K562 (cell line): ENCODE measurements around the gene UNC5B. TPM values are rescaled to one million over a fixed set of nuclear protein-coding genes. Genes with fewer than 3 reads are reported as not detected.

Source experiments
- ATAC-seq: fragments of 200-7000 bp; cut with Tn5 transposase; 3 replicates; pipeline ENCODE4 v1.9.1; 2020; ENCODE audit warnings: moderate library complexity
- BruUV-seq: library from RNA; stranded (reverse); fragments of 400-500 nt; replicated peaks from 2 replicates; lab custom pipeline; 2021; lab: Mats Ljungman, UMichigan
- CTCF ChIA-PET: fragments of 300-600 bp; formaldehyde crosslinking; extraction: SDS; loops from one replicate; lab custom pipeline; 2021; ENCODE audit warnings: low intra/inter-chr PET ratio; lab: Yijun Ruan, JAX
- POLR2A ChIA-PET: fragments of 300-600, 350-650 bp; sonication (Branson Sonifier 250); formaldehyde crosslinking; extraction: SDS; loops from one replicate; lab custom pipeline; 2021; ENCODE audit warnings: antibody characterized with exemption, inconsistent platforms; lab: Yijun Ruan, JAX
- DNase-seq, 4 experiments: peaks; one replicate each; pipeline versions ENCODE4 v3.0.0 to v3.0.0-alpha.2; 2011 to 2018; ENCODE audit warnings: low spot score in 3 of 4, mixed read lengths in 3 of 4; ENCODE audit errors: extremely low read depth in 1 of 4
- FAIRE-seq: peaks from 2 replicates; lab custom pipeline; 2011; peaks lifted over from hg19 to GRCh38; lab: Jason Lieb, UNC
- H2AFZ ChIP-seq: 2 replicates; pipeline ENCODE4 v1.6.0; 2011; ENCODE audit warnings: low read depth, low read length, control low read depth, inconsistent platforms
- H3K27ac ChIP-seq: fragments of 200-600 bp; 3 replicates; pipeline ENCODE4 v1.8.0; 2011; ENCODE audit warnings: low read depth, mild to moderate bottlenecking, control low read depth, inconsistent platforms, low read length, moderate library complexity, mixed read lengths; ENCODE audit errors: extremely low read depth
- H3K27me3 ChIP-seq, 2 experiments: fragments of 300-600 bp in 1 of 2; 2 replicates in 1 of 2; 3 replicates in 1 of 2; pipeline versions ENCODE4 v1.6.0 to v1.8.0; 2011; ENCODE audit warnings: inconsistent platforms in 2 of 2, low read length in 2 of 2, mild to moderate bottlenecking in 1 of 2, mixed read lengths in 1 of 2, moderate library complexity in 1 of 2; ENCODE audit not compliant: control insufficient read depth in 2 of 2, insufficient read depth in 2 of 2
- H3K36me3 ChIP-seq: fragments of 300-600 bp; 3 replicates; pipeline ENCODE4 v1.8.0; 2011; ENCODE audit warnings: mild to moderate bottlenecking, low read length, inconsistent platforms; ENCODE audit not compliant: control insufficient read depth, insufficient read depth
- H3K4me1 ChIP-seq, 2 experiments: fragments of 200-600 bp in 1 of 2; replicated peaks in 1 of 2; 2 replicates in 1 of 2; 3 replicates in 1 of 2; pipeline versions ENCODE4 v1.5.1 to v1.8.0; 2011; ENCODE audit warnings: inconsistent platforms in 2 of 2, low read length in 2 of 2, mild to moderate bottlenecking in 1 of 2, mixed read lengths in 1 of 2, moderate library complexity in 1 of 2; ENCODE audit not compliant: control insufficient read depth in 2 of 2, insufficient read depth in 2 of 2
- H3K4me2 ChIP-seq: 2 replicates; pipeline ENCODE4 v1.6.1; 2011; ENCODE audit warnings: low read length, control low read depth, inconsistent platforms, mixed read lengths; ENCODE audit not compliant: insufficient read depth
- H3K4me3 ChIP-seq: fragments of 200-600 bp; sonication (generic), shearing (Covaris generic); 2 replicates; pipeline ENCODE4 v1.5.1; 2016; ENCODE audit warnings: control low read depth, inconsistent platforms
- H3K79me2 ChIP-seq: fragments of 200-600 bp; 3 replicates; pipeline ENCODE4 v1.8.0; 2011; ENCODE audit warnings: low read length, inconsistent platforms; ENCODE audit not compliant: control insufficient read depth, insufficient read depth
- H3K9ac ChIP-seq, 2 experiments: 2 replicates each; pipeline versions ENCODE4 v1.6.0 to v1.6.1; 2011; ENCODE audit warnings: low read depth in 2 of 2, low read length in 2 of 2, control low read depth in 1 of 2, inconsistent platforms in 1 of 2, mild to moderate bottlenecking in 1 of 2, mixed read lengths in 1 of 2; ENCODE audit not compliant: insufficient read depth in 1 of 2
- H3K9me1 ChIP-seq: one replicate; pipeline ENCODE4 v1.6.0; 2011; ENCODE audit warnings: inconsistent platforms, mild to moderate bottlenecking, low read length, moderate library complexity; ENCODE audit not compliant: control insufficient read depth, insufficient read depth
- H3K9me3 ChIP-seq: replicated peaks from 2 replicates; pipeline ENCODE4 v1.5.1; 2011; ENCODE audit warnings: low read depth, low read length, inconsistent platforms; ENCODE audit not compliant: control insufficient read depth, insufficient read depth
- H4K20me1 ChIP-seq: replicated peaks from 2 replicates; pipeline ENCODE4 v1.6.1; 2011; ENCODE audit warnings: low read length, inconsistent platforms, mixed read lengths; ENCODE audit not compliant: control insufficient read depth, insufficient read depth
- EHMT2 ChIP-seq: fragments of 450-650 bp; IDR thresholded peaks from 2 replicates; pipeline ENCODE4 v1.6.1; 2018; ENCODE audit warnings: antibody characterized with exemption
- GATA2 ChIP-seq: sonication (generic); formaldehyde crosslinking; IDR thresholded peaks from 2 replicates; pipeline ENCODE4 v1.4.0; 2020; ENCODE audit warnings: mild to moderate bottlenecking, missing genetic modification reagents
- GATAD2B ChIP-seq: fragments of 450-650 bp; IDR thresholded peaks from 2 replicates; pipeline ENCODE4 v1.6.1; 2017; ENCODE audit warnings: mild to moderate bottlenecking, borderline replicate concordance
- HIVEP1 ChIP-seq: fragments of 250-450 bp; sonication (Bioruptor Pico); IDR thresholded peaks from 2 replicates; pipeline ENCODE4 v1.4.0; 2020; ENCODE audit warnings: mild to moderate bottlenecking
- MECOM ChIP-seq: fragments of 250-450 bp; sonication (Bioruptor Pico); IDR thresholded peaks from 2 replicates; pipeline ENCODE4 v1.8.0; 2022; ENCODE audit warnings: inconsistent platforms
- MYC ChIP-seq, 2 experiments: fragments of 250-450 bp in 1 of 2; sonication (Bioruptor Pico) in 1 of 2; IDR thresholded peaks; 2 replicates each; pipeline versions ENCODE4 v1.5.1 to v1.6.1; 2012 to 2021; ENCODE audit warnings: low read depth in 2 of 2, borderline replicate concordance in 1 of 2, improper control_type of control experiment in 1 of 2, low read length in 1 of 2, mild to moderate bottlenecking in 1 of 2, moderate library complexity in 1 of 2
- PTBP1 ChIP-seq: fragments of 200-400 bp; formaldehyde crosslinking; IDR thresholded peaks from 2 replicates; pipeline ENCODE4 v1.6.1; 2017; ENCODE audit warnings: low read depth, low read length
- RBM15 ChIP-seq: fragments of 200-400 bp; formaldehyde crosslinking; IDR thresholded peaks from 2 replicates; pipeline ENCODE4 v1.6.1; 2018; ENCODE audit warnings: mild to moderate bottlenecking, low read length, moderate library complexity; ENCODE audit not compliant: insufficient read depth
- SIN3A ChIP-seq, 2 experiments: fragments of 150-350 bp in 1 of 2; IDR thresholded peaks; 2 replicates each; pipeline ENCODE4 v1.6.1; 2011 to 2016; ENCODE audit warnings: borderline replicate concordance in 2 of 2, low read depth in 2 of 2, low read length in 2 of 2, mild to moderate bottlenecking in 2 of 2, moderate library complexity in 2 of 2; ENCODE audit not compliant: control insufficient read depth in 1 of 2
- SMARCA4 ChIP-seq: fragments of 450-650 bp; IDR thresholded peaks from 2 replicates; pipeline ENCODE4 v1.6.1; 2016
- TOE1 ChIP-seq, 2 experiments: fragments of 450-650 bp in 1 of 2; sonication (generic) in 1 of 2; formaldehyde crosslinking in 1 of 2; IDR thresholded peaks; 2 replicates each; pipeline versions ENCODE4 v1.7.1 to v1.8.0; 2016 to 2022; ENCODE audit warnings: borderline replicate concordance in 2 of 2, mild to moderate bottlenecking in 2 of 2, antibody characterized with exemption in 1 of 2, inconsistent platforms in 1 of 2, low read depth in 1 of 2, missing genetic modification reagents in 1 of 2, moderate library complexity in 1 of 2
- ZBTB17 ChIP-seq: fragments of 450-650 bp; formaldehyde crosslinking; IDR thresholded peaks from 2 replicates; pipeline ENCODE4 v1.4.0; 2020; ENCODE audit warnings: mild to moderate bottlenecking
- ZEB2 ChIP-seq: fragments of 450-650 bp; IDR thresholded peaks from 2 replicates; pipeline ENCODE4 v1.6.1; 2016
- WGBS: fragments of 100-300 bp; shearing (Covaris generic); methylation state at CpG from one replicate; pipeline ENCODE4 v1.1.6; 2016; ENCODE audit warnings: low coverage, mixed read lengths; ENCODE audit not compliant: insufficient coverage; ENCODE audit errors: missing lambda C conversion rate; 5-methylcytosine and 5-hydroxymethylcytosine counted together
- in situ Hi-C: fragments of 300-500 bp; cut with MboI; formaldehyde crosslinking; loops from 4 replicates; pipeline ENCODE4 v1.15.0; 2018; ENCODE audit warnings: inconsistent platforms, mixed read lengths
- intact Hi-C: fragments of 100-400 bp; cut with micrococcal nuclease; formaldehyde crosslinking; loops from 2 replicates; pipeline ENCODE4 v1.14.2; 2022
- polyA plus RNA-seq, 8 experiments: library from polyadenylated mRNA; depleted of rRNA in 4 of 8; stranded (reverse) in 5 of 8; unstranded in 3 of 8; fragments of >200 nt; fragmentation: Nextera tagmentation in 2 of 8; fragmentation: Illumina TruSeq in 1 of 8; extraction: Ambion mirVana in 2 of 8; extraction: Trizol in 1 of 8; gene quantifications; 2 replicates each; pipeline versions ENCODE4 v1.2.1 to v1.2.3, GENCODE V29; 2011 to 2014; ENCODE audit warnings: inconsistent platforms in 1 of 8, missing spikeins in 1 of 8
- total RNA-seq, 7 experiments: library from RNA; depleted of rRNA in 6 of 7; stranded (reverse); fragments of >200 nt in 6 of 7; fragmentation: Illumina TruSeq in 2 of 7; extraction: Trizol in 2 of 7; gene quantifications; 2 replicates each; pipeline versions ENCODE4 v1.2.1 to v1.2.3, GENCODE V29; 2011 to 2021; ENCODE audit warnings: low replicate concordance in 1 of 7
- TF ChIP-seq, protein P1 (sequence below): fragments of 250-450 bp; sonication (Bioruptor Pico); IDR thresholded peaks from 2 replicates; pipeline ENCODE4 v1.4.0; 2020; ENCODE audit warnings: mild to moderate bottlenecking
- TF ChIP-seq, protein P2 (sequence below): sonication (generic); formaldehyde crosslinking; IDR thresholded peaks from 2 replicates; pipeline ENCODE4 v1.9.0; 2022; ENCODE audit warnings: mild to moderate bottlenecking, missing genetic modification reagents
- TF ChIP-seq, protein P3 (sequence below): fragments of 250-450 bp; sonication (Bioruptor Pico); IDR thresholded peaks from 2 replicates; pipeline ENCODE4 v1.5.0; 2021

The UNC5B gene
- total and polyA plus RNA-seq, 9 of the 15 experiments (the other 6 are each of a cell fraction or from before 2014, with no cell fraction given): 0.10 to 8.4 (median 2.1) TPM

DNA sequence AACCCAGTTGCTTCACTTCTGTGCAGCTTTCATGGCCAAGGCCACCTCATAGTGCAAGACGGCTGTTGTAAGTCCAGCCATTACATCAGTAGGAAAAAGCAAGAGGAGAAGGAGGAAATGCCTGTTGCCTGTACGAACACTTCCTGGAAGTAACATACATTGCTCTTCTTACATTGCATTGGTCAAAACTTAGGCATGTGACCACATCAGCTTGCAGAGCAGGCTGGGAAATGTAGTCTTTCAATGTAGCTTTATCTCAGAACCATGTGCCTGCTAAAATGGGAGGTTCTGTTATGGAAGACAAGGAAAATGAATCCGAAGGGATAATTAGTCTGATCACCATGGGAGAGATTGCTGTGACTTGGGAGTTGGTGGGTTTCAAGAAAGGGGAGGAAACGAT is 111.0 kb downstream of the UNC5B start:
- Histone ChIP-seq H3K36me3 (peaks cover 16% of the 10 kb centered on the region; the same call in 2 of the 3 replicates), H3K27me3 (no peaks in the 10 kb centered on the region), H3K9me1 (no peaks in the 10 kb centered on the region), H3K4me2 (peak overlapping the region; percentile 30; the same call in 1 of the 2 replicates), H3K27ac (no peak overlapping the region), H3K79me2 (0 out of 3 replicates have a peak, but pooled peaks cover 2% of the 10 kb centered on the region), H3K4me3 (no peak overlapping the region), H3K9ac (no peak overlapping the region), H3K9me3 (no peaks in the 10 kb centered on the region), H2AFZ (peak overlapping the region; percentile 80), H3K4me1 (peaks cover 10 to 25% of the 10 kb centered on the region in 2 experiments; a peak in 4 of 5 replicates), H4K20me1 (no peaks in the 10 kb centered on the region)
- ChIA-PET POLR2A (interaction anchor here (0.6 to 2.9 kb wide), 8 partner anchors 11 to 1059 kb away, joined by 3 to 15 read pairs (median 3); no protein-coding TSS in a partner anchor), CTCF (no interaction called here)
- intact Hi-C loops (no loop called here), in situ Hi-C loops (loop anchor here (25.0 kb wide), 1 partner anchor 1014 kb away; no protein-coding TSS in a partner anchor)
- BruUV-seq: no TSS peak
- WGBS: 49% methylated on average over 4 of the region's 4 CpGs
- DNase-seq (peak; percentile 55 to 81 (median 70)), FAIRE-seq (peak; percentile 94), ATAC-seq (peak; percentile 72)
- no peak for TF ChIP-seq MECOM (CRISPR knock-in tag)
- no peak for TF ChIP-seq ZEB2
- TF ChIP-seq SMARCA4: no peak
- no peak for TF ChIP-seq ZBTB17
- no peak for TF ChIP-seq PTBP1
- TF ChIP-seq RBM15: no peak
- TF ChIP-seq GATA2: no peak
- TF ChIP-seq, protein P1, sequence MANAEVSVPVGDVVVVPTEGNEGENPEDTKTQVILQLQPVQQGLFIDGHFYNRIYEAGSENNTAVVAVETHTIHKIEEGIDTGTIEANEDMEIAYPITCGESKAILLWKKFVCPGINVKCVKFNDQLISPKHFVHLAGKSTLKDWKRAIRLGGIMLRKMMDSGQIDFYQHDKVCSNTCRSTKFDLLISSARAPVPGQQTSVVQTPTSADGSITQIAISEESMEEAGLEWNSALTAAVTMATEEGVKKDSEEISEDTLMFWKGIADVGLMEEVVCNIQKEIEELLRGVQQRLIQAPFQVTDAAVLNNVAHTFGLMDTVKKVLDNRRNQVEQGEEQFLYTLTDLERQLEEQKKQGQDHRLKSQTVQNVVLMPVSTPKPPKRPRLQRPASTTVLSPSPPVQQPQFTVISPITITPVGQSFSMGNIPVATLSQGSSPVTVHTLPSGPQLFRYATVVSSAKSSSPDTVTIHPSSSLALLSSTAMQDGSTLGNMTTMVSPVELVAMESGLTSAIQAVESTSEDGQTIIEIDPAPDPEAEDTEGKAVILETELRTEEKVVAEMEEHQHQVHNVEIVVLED (CRISPR knock-in tag): no peak
- TF ChIP-seq, protein P2, sequence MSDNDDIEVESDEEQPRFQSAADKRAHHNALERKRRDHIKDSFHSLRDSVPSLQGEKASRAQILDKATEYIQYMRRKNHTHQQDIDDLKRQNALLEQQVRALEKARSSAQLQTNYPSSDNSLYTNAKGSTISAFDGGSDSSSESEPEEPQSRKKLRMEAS (CRISPR knock-in tag): 0 out of 2 replicates have a peak, but pooled peaks have one; percentile 16
- no peak; the same call in 1 of the 2 replicates for TF ChIP-seq GATAD2B
- TF ChIP-seq SIN3A (IDR thresholded peaks at IDR 0.05; ENCODE audit: borderline replicate concordance in 2 of 2, control insufficient read depth in 1 of 2, low read depth in 2 of 2, low read length in 2 of 2): no peak
- no peak for TF ChIP-seq TOE1 (IDR thresholded peaks at IDR 0.05; ENCODE audit: borderline replicate concordance)
- TF ChIP-seq TOE1 (CRISPR knock-in tag; IDR thresholded peaks at IDR 0.05; ENCODE audit: borderline replicate concordance, low read depth): no peak
- TF ChIP-seq MYC (IDR thresholded peaks at IDR 0.05; ENCODE audit: low read depth, low read length): peak; percentile 85
- TF ChIP-seq MYC (CRISPR knock-in tag; IDR thresholded peaks at IDR 0.05; ENCODE audit: borderline replicate concordance, low read depth): no peak
- no peak for TF ChIP-seq HIVEP1 (CRISPR knock-in tag)
- TF ChIP-seq EHMT2: no peak
- TF ChIP-seq, protein P3, sequence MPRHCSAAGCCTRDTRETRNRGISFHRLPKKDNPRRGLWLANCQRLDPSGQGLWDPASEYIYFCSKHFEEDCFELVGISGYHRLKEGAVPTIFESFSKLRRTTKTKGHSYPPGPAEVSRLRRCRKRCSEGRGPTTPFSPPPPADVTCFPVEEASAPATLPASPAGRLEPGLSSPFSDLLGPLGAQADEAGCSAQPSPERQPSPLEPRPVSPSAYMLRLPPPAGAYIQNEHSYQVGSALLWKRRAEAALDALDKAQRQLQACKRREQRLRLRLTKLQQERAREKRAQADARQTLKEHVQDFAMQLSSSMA (CRISPR knock-in tag): no peak
